HG03175 (cell line): ENCODE results near the gene SS18L1.

Experiments
- ATAC-seq: cut with Tn5 transposase; IDR thresholded peaks from one replicate; pipeline ENCODE4 v1.9.1; 2021; ENCODE audit warnings: mild to moderate bottlenecking, moderate library complexity; ENCODE audit not compliant: unreplicated experiment

Gene SS18L1

GRCh38 chr20:62191781-62192559 lies 48.4 kb downstream of the SS18L1 start:
- no peak for ATAC-seq

- no peak for ATAC-seq
Measured at GRCh38 chr20:62192635-62193034, 49.1 kb downstream of the SS18L1 start.

- ATAC-seq, result no peak
Measured at GRCh38 chr20:62193079-62194025, 49.8 kb downstream of the SS18L1 start.

- no peak for ATAC-seq
Measured at GRCh38 chr20:62195075-62195405, 51.5 kb downstream of the SS18L1 start.

GRCh38 chr20:62195736-62196135 lies 52.2 kb downstream of the SS18L1 start:
- no peak for ATAC-seq

GRCh38 chr20:62196286-62196685 lies 52.7 kb downstream of the SS18L1 start:
- ATAC-seq, result no peak

- ATAC-seq, result no peak
Measured at GRCh38 chr20:62197311-62197710, 53.7 kb downstream of the SS18L1 start.

- ATAC-seq, result no peak
Measured at GRCh38 chr20:62197801-62198200, 54.2 kb downstream of the SS18L1 start.

GRCh38 chr20:62198496-62198895 lies 54.9 kb downstream of the SS18L1 start:
- ATAC-seq, result no peak

GRCh38 chr20:62198931-62199330 lies 55.4 kb downstream of the SS18L1 start:
- no peak for ATAC-seq

GRCh38 chr20:62200491-62201172 lies 57.1 kb downstream of the SS18L1 start:
- ATAC-seq, result no peak

GRCh38 chr20:62201173-62202082 lies 57.9 kb downstream of the SS18L1 start:
- ATAC-seq, result peak; percentile 66

- ATAC-seq, result peak; percentile 32
Measured at GRCh38 chr20:62202083-62202395, 58.5 kb downstream of the SS18L1 start.

- ATAC-seq, result no peak
Measured at GRCh38 chr20:62202676-62203377, 59.3 kb downstream of the SS18L1 start.

- ATAC-seq, result no peak
Measured at GRCh38 chr20:62203378-62204030, 59.9 kb downstream of the SS18L1 start.

- ATAC-seq, result no peak
Measured at GRCh38 chr20:62205618-62206387, 62.2 kb downstream of the SS18L1 start.

GRCh38 chr20:62206388-62206775 lies 62.8 kb downstream of the SS18L1 start:
- no peak for ATAC-seq

GRCh38 chr20:62208061-62208794 lies 64.7 kb downstream of the SS18L1 start:
- no peak for ATAC-seq
